Measurements from ENCODE around the gene OSBP2. TPM values are rescaled to one million over a fixed set of nuclear protein-coding genes. Genes with fewer than 3 reads are reported as not detected.

The OSBP2 gene
- total and polyA plus RNA-seq, 2 of the 13 experiments (the other 11 are each of a cell fraction or from before 2014, with no cell fraction given): 5.0 to 7.7 TPM

DNA sequence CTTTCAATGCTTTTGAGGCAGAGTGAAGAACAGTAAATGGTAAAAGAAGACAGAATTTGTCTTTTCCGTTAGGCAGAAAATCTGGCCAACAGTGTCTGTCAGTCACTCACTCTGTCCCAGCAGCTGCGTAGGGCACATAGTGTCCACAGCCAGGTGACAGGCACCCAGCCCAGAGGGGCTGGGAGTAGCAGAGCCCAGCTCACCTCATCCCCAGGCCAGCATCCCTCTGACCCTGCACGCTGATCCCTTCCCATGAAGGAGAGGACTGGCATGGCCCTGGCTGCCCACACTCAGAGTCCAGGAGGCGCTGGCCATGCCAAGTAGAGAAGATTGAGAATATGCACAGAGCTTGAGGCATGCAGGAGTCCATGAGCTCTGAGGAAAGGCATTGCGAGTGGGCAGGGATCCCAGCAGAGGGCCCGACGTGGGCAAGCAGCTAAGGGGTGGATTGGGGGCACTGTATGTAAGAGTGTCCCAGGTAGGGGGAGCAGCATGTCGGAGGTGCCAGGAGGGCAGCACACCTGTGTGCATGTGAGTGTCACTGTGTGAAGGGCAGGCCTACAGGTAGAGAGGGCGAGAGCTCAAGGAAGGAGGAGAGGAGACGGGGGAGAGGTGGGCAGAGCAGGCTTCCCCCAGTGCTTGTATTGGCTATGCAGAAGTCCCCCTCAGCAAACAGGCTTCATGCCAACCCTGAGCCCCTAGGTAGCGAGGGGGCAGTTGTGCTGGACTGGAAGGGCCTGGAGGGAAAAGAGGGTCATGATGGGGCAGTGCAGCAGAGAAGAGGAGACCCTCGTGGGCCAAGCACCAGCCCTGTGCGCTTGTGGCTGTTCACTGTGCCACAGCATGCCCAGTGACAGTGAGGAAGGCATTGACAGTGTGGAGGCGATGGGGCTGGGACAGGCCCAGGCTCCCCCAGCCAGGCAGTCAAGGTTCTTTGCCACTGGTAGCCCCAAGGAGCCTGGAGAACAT, 133.8 kb downstream of the OSBP2 start:
- WGBS (ENCODE audit: low lambda C conversion rate): 38% methylated on average over 12 of the region's 14 CpGs
- in situ Hi-C loops (cut with HindIII; ENCODE audit: extremely low pct_ligation_motif_present, low pct_unique_long_range_greater_than_20kb): no loop called here
- DNase-seq (ENCODE audit: low spot score): no peak

DNA sequence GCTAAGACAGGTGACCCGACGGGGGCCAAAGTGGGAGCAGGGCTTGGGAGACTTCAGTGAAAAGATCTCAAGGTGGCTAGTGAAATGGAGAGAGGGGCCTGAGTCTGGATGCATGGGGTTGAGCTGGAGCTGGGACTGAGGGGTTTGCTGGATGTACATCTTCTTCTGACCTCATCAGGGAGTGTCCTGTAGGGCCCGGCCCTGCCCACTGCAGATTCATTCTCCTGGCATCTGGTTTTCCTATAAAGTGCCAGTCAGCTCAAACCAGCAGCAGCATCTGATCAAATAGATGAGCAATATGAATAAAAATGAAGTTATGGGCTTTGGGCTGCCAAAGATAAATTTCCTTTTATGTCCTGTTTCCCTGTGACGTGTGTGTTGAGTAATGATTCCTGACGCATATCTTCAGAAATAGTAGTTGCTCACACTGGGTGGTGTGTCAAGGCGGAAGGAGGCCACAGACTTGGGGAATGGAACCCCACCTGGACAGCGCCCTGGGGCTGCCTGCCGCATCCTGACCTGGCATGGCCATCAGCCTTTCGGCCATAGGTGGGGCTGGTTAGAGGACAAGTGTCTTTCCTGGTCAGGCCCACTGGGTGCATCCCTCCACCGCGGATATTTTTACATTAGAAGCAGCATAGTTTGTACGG, 135.4 kb downstream of the OSBP2 start:
- Histone ChIP-seq H2AFZ (ENCODE audit: low read length) (no peak overlapping the region), H3K36me3 (replicated peaks in 1 of 2; ENCODE audit: control insufficient read depth in 1 of 2, insufficient read depth in 2 of 2, low read length in 2 of 2) (no peaks in the 10 kb centered on the region), H3K27me3 (ENCODE audit: control insufficient read depth in 1 of 2, insufficient read depth in 2 of 2, low read length in 2 of 2) (peaks cover 0 to 33% of the 10 kb centered on the region in 2 experiments; a peak in 4 of 5 replicates), H4K20me1 (ENCODE audit: insufficient read depth, low read length) (no peaks in the 10 kb centered on the region), H3K4me1 (ENCODE audit: insufficient read depth, low read length) (no peaks in the 10 kb centered on the region), H3K4me3 (replicated peaks in 1 of 3; ENCODE audit: insufficient read depth in 1 of 3, low read depth in 2 of 3, low read length in 3 of 3) (no peak overlapping the region), H3K4me2 (ENCODE audit: low read depth, low read length) (no peak overlapping the region), H3K9ac (ENCODE audit: insufficient read depth, low read depth, low read length) (no peak overlapping the region), H3K9me3 (ENCODE audit: low read length) (no peaks in the 10 kb centered on the region), H3K79me2 (ENCODE audit: insufficient read depth, low read length) (no peaks in the 10 kb centered on the region), H3K27ac (ENCODE audit: extremely low read length, insufficient read depth, low read length) (no peak overlapping the region)
- WGBS (ENCODE audit: low lambda C conversion rate): 19% methylated on average over 6 of the region's 12 CpGs
- ChIA-PET CTCF (ENCODE audit: low intra/inter-chr PET ratio, low total read pairs) (no interaction called here), POLR2A (no interaction called here)
- no peak for DNase-seq (ENCODE audit: low spot score)
- ATAC-seq: no peak
- BruUV-seq (replicated peaks): no TSS peak
- in situ Hi-C loops (cut with HindIII; ENCODE audit: extremely low pct_ligation_motif_present, low pct_unique_long_range_greater_than_20kb) (no loop called here), intact Hi-C loops (cut with micrococcal nuclease; ENCODE audit: unreplicated experiment) (no loop called here)
- FAIRE-seq: no peak
- TF ChIP-seq ZNF33B (CRISPR knock-in tag; IDR thresholded peaks at IDR 0.05) (no peak), RXRB (CRISPR knock-in tag; IDR thresholded peaks at IDR 0.05; ENCODE audit: borderline replicate concordance) (no peak), ZNF724P (CRISPR knock-in tag; IDR thresholded peaks at IDR 0.05; ENCODE audit: borderline replicate concordance) (no peak), HNF1A (IDR thresholded peaks at IDR 0.05; ENCODE audit: low read depth) (no peak), HNF1A (CRISPR knock-in tag; IDR thresholded peaks at IDR 0.05; ENCODE audit: borderline replicate concordance) (no peak), BCL6 (CRISPR knock-in tag; IDR thresholded peaks at IDR 0.05) (no peak), MTA3 (CRISPR knock-in tag; IDR thresholded peaks at IDR 0.05) (no peak), NRL (CRISPR knock-in tag; IDR thresholded peaks at IDR 0.05; ENCODE audit: borderline replicate concordance) (no peak), XBP1 (CRISPR knock-in tag; IDR thresholded peaks at IDR 0.05) (no peak), TARDBP (CRISPR knock-in tag; IDR thresholded peaks at IDR 0.05) (no peak)
- TF ChIP-seq, protein P1, sequence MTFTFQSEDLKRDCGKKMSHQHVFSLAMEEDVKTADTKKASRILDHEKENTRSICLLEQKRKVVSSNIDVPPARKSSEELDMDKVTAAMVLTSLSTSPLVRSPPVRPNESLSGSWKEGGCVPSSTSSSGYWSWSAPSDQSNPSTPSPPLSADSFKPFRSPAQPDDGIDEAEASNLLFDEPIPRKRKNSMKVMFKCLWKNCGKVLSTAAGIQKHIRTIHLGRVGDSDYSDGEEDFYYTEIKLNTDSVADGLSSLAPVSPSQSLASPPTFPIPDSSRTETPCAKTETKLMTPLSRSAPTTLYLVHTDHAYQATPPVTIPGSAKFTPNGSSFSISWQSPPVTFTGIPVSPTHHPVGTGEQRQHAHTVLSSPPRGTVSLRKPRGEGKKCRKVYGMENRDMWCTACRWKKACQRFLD (CRISPR knock-in tag; IDR thresholded peaks at IDR 0.05; ENCODE audit: borderline replicate concordance): no peak

More for the DNA sequence above, 133.8 kb downstream of the OSBP2 start:
- no TSS peak for BruUV-seq (replicated peaks)
- intact Hi-C loops (cut with micrococcal nuclease; ENCODE audit: unreplicated experiment): no loop called here
- Histone ChIP-seq H3K4me1 (ENCODE audit: insufficient read depth, low read length) (no peaks in the 10 kb centered on the region), H2AFZ (ENCODE audit: low read length) (no peak overlapping the region), H3K4me3 (replicated peaks in 1 of 3; ENCODE audit: insufficient read depth in 1 of 3, low read depth in 2 of 3, low read length in 3 of 3) (no peak overlapping the region), H3K27ac (ENCODE audit: extremely low read length, insufficient read depth, low read length) (no peak overlapping the region), H3K27me3 (ENCODE audit: control insufficient read depth in 1 of 2, insufficient read depth in 2 of 2, low read length in 2 of 2) (peaks cover 4 to 46% of the 10 kb centered on the region in 2 experiments; a peak in 4 of 5 replicates), H3K9ac (ENCODE audit: insufficient read depth, low read depth, low read length) (no peak overlapping the region), H3K36me3 (replicated peaks in 1 of 2; ENCODE audit: control insufficient read depth in 1 of 2, insufficient read depth in 2 of 2, low read length in 2 of 2) (no peaks in the 10 kb centered on the region), H3K4me2 (ENCODE audit: low read depth, low read length) (no peak overlapping the region), H3K79me2 (ENCODE audit: insufficient read depth, low read length) (no peaks in the 10 kb centered on the region), H3K9me3 (ENCODE audit: low read length) (no peaks in the 10 kb centered on the region), H4K20me1 (ENCODE audit: insufficient read depth, low read length) (no peaks in the 10 kb centered on the region)
- POLR2A ChIA-PET: no interaction called here
- TF ChIP-seq ZNF484 (CRISPR knock-in tag; IDR thresholded peaks at IDR 0.05; ENCODE audit: borderline replicate concordance, low read depth): no peak
- CTCF ChIA-PET (ENCODE audit: low intra/inter-chr PET ratio, low total read pairs): no interaction called here
- ATAC-seq (no peak), FAIRE-seq (no peak)
